Retina (tissue), 1 donor: ENCODE measurements around the gene CTCF.

Experiments
- DNase-seq: peaks from one replicate; pipeline ENCODE4 v3.0.0-alpha.2; 2016

The CTCF gene

GRCh38 chr16:67666559-67667452 lies 104.5 kb downstream of the CTCF start, which contains the start of the genes C16orf86 and ENKD1:
TSS of gene C16orf86 (plus strand) at chr16:67666814. CDS start at chr16:67666971, 157 bp downstream.
TSS of gene ENKD1 (minus strand) at chr16:67666750. CDS start at chr16:67666442, 308 bp downstream.
- peak; percentile 94 for DNase-seq

- no peak for DNase-seq
Observed at GRCh38 chr16:67667453-67667816, 105.1 kb downstream of the CTCF start.

GRCh38 chr16:67667817-67668494 lies 105.6 kb downstream of the CTCF start:
- DNase-seq, result peak; percentile 92

GRCh38 chr16:67668495-67669157 lies 106.3 kb downstream of the CTCF start:
- DNase-seq, result no peak

- no peak for DNase-seq
Observed at GRCh38 chr16:67669499-67670101, 107.3 kb downstream of the CTCF start.

- no peak for DNase-seq
Observed at GRCh38 chr16:67672306-67672705, 110.0 kb downstream of the CTCF start.

- DNase-seq, result no peak
Observed at GRCh38 chr16:67672739-67673662, 110.7 kb downstream of the CTCF start.

GRCh38 chr16:67673712-67674580 lies 111.6 kb downstream of the CTCF start:
- DNase-seq, result no peak

GRCh38 chr16:67674851-67675578 lies 112.7 kb downstream of the CTCF start:
- no peak for DNase-seq

- no peak for DNase-seq
Observed at GRCh38 chr16:67675579-67675935, 113.2 kb downstream of the CTCF start.

GRCh38 chr16:67675999-67676398 lies 113.7 kb downstream of the CTCF start:
- DNase-seq, result no peak

GRCh38 chr16:67676516-67676915 lies 114.2 kb downstream of the CTCF start:
- no peak for DNase-seq

GRCh38 chr16:67676939-67677338 lies 114.6 kb downstream of the CTCF start:
- DNase-seq, result no peak

- no peak for DNase-seq
Observed at GRCh38 chr16:67677712-67678111, 115.4 kb downstream of the CTCF start.

- no peak for DNase-seq
Observed at GRCh38 chr16:67678354-67679023, 116.2 kb downstream of the CTCF start.

- DNase-seq, result no peak
Observed at GRCh38 chr16:67679935-67680897, 117.9 kb downstream of the CTCF start.

- DNase-seq, result no peak
Observed at GRCh38 chr16:67683767-67684166, 121.4 kb downstream of the CTCF start.

- no peak for DNase-seq
Observed at GRCh38 chr16:67685388-67686112, 123.2 kb downstream of the CTCF start.
